ENCODE measurements around the gene TDRD1. TPM values are rescaled to one million over a fixed set of nuclear protein-coding genes. Genes with fewer than 3 reads are reported as not detected.

TDRD1 gene
- total and polyA plus RNA-seq, 9 of the 15 experiments (the other 6 are each of a cell fraction or from before 2014, with no cell fraction given) = not detected

- H3K27ac ChIP-seq (ENCODE audit: extremely low read depth, low read depth, low read length) = no peak overlapping the region
- H3K9ac ChIP-seq (ENCODE audit: insufficient read depth in 1 of 2, low read depth in 2 of 2, low read length in 2 of 2) = no peak overlapping the region
- H4K20me1 ChIP-seq (replicated peaks; ENCODE audit: control insufficient read depth, insufficient read depth, low read length) = no peaks in the 10 kb centered on the region
- intact Hi-C loops (cut with micrococcal nuclease) = no loop called here
- H3K4me2 ChIP-seq (ENCODE audit: insufficient read depth, low read length) = no peak overlapping the region
- no peaks in the 10 kb centered on the region for H3K9me3 ChIP-seq (replicated peaks; ENCODE audit: control insufficient read depth, insufficient read depth, low read depth, low read length)
- H3K4me3 ChIP-seq = no peak overlapping the region
- no TSS peak for BruUV-seq (replicated peaks)
- H3K9me1 ChIP-seq (ENCODE audit: control insufficient read depth, insufficient read depth, low read length) = no peaks in the 10 kb centered on the region
- POLR2A ChIA-PET = no interaction called here
- no peaks in the 10 kb centered on the region for H3K4me1 ChIP-seq (replicated peaks in 1 of 2; ENCODE audit: control insufficient read depth in 2 of 2, insufficient read depth in 2 of 2, low read length in 2 of 2)
- DNase-seq (ENCODE audit: extremely low read depth in 1 of 4, low spot score in 3 of 4) = no peak
- in situ Hi-C loops (cut with MboI) = no loop called here
- no peak for FAIRE-seq
- H3K36me3 ChIP-seq (ENCODE audit: control insufficient read depth, insufficient read depth, low read length) = no peaks in the 10 kb centered on the region
- no peak overlapping the region for H2AFZ ChIP-seq (ENCODE audit: low read depth, low read length)
- CTCF ChIA-PET (ENCODE audit: low intra/inter-chr PET ratio) = no interaction called here
- no peaks in the 10 kb centered on the region for H3K27me3 ChIP-seq (ENCODE audit: control insufficient read depth in 2 of 2, insufficient read depth in 2 of 2, low read length in 2 of 2)
- WGBS (ENCODE audit: insufficient coverage, low coverage, missing lambda C conversion rate) = 68% methylated on average over 3 of the region's 7 CpGs
- no peaks in the 10 kb centered on the region for H3K79me2 ChIP-seq (ENCODE audit: control insufficient read depth, insufficient read depth, low read length)
- no peak for ATAC-seq
- TF ChIP-seq DEAF1 (CRISPR knock-in tag; IDR thresholded peaks at IDR 0.05) (no peak), NKRF (IDR thresholded peaks at IDR 0.05; ENCODE audit: borderline replicate concordance) (no peak), ZNF316 (IDR thresholded peaks at IDR 0.05) (no peak), POLR2G (IDR thresholded peaks at IDR 0.05; ENCODE audit: low read depth, low read length) (no peak), ARID3B (CRISPR knock-in tag; IDR thresholded peaks at IDR 0.05; ENCODE audit: borderline replicate concordance) (no peak), ZNF398 (CRISPR knock-in tag; IDR thresholded peaks at IDR 0.05) (no peak), ELF4 (CRISPR knock-in tag; IDR thresholded peaks at IDR 0.05) (no peak), PCBP1 (IDR thresholded peaks at IDR 0.05; ENCODE audit: low read depth, low read length, poor library complexity, severe bottlenecking) (no peak), TCFL5 (CRISPR knock-in tag; conservative IDR thresholded peaks at IDR 0.05) (no peak), ZNF785 (CRISPR knock-in tag; IDR thresholded peaks at IDR 0.05) (no peak), ZNF592 (IDR thresholded peaks at IDR 0.05) (no peak)
Measured at GRCh38 chr10:114252883-114253282, 73.7 kb downstream of the TDRD1 start.
